Astrocyte of the cerebellum (primary cell): ENCODE results near the gene ACSF3.

ENCODE experiments used
- DNase-seq: peaks from one replicate; pipeline ENCODE4 v3.0.0-alpha.2; 2011; ENCODE audit warnings: low read depth
- H3K4me3 ChIP-seq: 2 replicates; pipeline ENCODE4 v1.5.1; 2011; ENCODE audit warnings: mild to moderate bottlenecking, low read depth, low read length, moderate library complexity
- CTCF ChIP-seq: IDR thresholded peaks from 2 replicates; pipeline ENCODE4 v1.5.1; 2012; ENCODE audit warnings: low read length, low read depth, moderate library complexity, mild to moderate bottlenecking; ENCODE audit errors: missing control alignments
- in situ Hi-C: cut with HindIII; loops from 2 replicates; pipeline ENCODE4 v1.10.0; 2017; ENCODE audit warnings: low sequenced_read_pairs

ACSF3 gene

GRCh38 chr16:89136931-89137330 lies 43.3 kb downstream of the ACSF3 start:
- no peak for TF ChIP-seq CTCF
- in situ Hi-C loops, result no loop called here
- no peak for DNase-seq
- no peak overlapping the region for H3K4me3 ChIP-seq

- no peak overlapping the region for H3K4me3 ChIP-seq
- no peak for DNase-seq
- in situ Hi-C loops, result no loop called here
- no peak for TF ChIP-seq CTCF
These were observed 44.2 kb downstream of the ACSF3 start for GRCh38 chr16:89137666-89138512.

GRCh38 chr16:89138513-89138795 lies 44.8 kb downstream of the ACSF3 start:
- DNase-seq, result no peak
- in situ Hi-C loops, result no loop called here
- TF ChIP-seq CTCF, result no peak
- H3K4me3 ChIP-seq, result no peak overlapping the region

- H3K4me3 ChIP-seq, result no peak overlapping the region
- DNase-seq, result no peak
- no peak for TF ChIP-seq CTCF
- in situ Hi-C loops, result no loop called here
These were observed 45.3 kb downstream of the ACSF3 start for GRCh38 chr16:89138843-89139520.

- in situ Hi-C loops, result loop anchor here (5.0 to 10.0 kb wide), 2 partner anchors 77 to 385 kb away; partner anchors contain the start of gene ZNF778
- TF ChIP-seq CTCF, result no peak
- no peak for DNase-seq
- H3K4me3 ChIP-seq, result no peak overlapping the region
These were observed 46.3 kb downstream of the ACSF3 start for GRCh38 chr16:89139907-89140361.

GRCh38 chr16:89140401-89140800 lies 46.7 kb downstream of the ACSF3 start:
- no peak for TF ChIP-seq CTCF
- no peak overlapping the region for H3K4me3 ChIP-seq
- in situ Hi-C loops, result loop anchor here (5.0 to 10.0 kb wide), 2 partner anchors 77 to 386 kb away; partner anchors contain the start of gene ZNF778
- no peak for DNase-seq
